Measurements from ENCODE around the gene MGAT5. TPM values are rescaled to one million over a fixed set of nuclear protein-coding genes. Genes with fewer than 3 reads are reported as not detected.

The MGAT5 gene
- total RNA-seq, 4 donors from 2014 or later = 16.3 to 37.8 (median 32.5) TPM

- TF ChIP-seq CTCF (IDR thresholded peaks at IDR 0.05) = no peak
- no peak for TF ChIP-seq POLR2A (IDR thresholded peaks at IDR 0.05)
- H3K4me3 ChIP-seq (ENCODE audit: low read depth, poor library complexity, severe bottlenecking) = no peak overlapping the region
- 91 to 92% methylated on average over 3 of the region's 3 CpGs for WGBS, 2 donors
- intact Hi-C loops (cut with DNase I; ENCODE audit: low total_unique reads) = no loop called here
- DNase-seq (ENCODE audit: low spot score in 2 of 2) = no peak
Measured at GRCh38 chr2:134341476-134341875, 87.6 kb downstream of the MGAT5 start.

DNA sequence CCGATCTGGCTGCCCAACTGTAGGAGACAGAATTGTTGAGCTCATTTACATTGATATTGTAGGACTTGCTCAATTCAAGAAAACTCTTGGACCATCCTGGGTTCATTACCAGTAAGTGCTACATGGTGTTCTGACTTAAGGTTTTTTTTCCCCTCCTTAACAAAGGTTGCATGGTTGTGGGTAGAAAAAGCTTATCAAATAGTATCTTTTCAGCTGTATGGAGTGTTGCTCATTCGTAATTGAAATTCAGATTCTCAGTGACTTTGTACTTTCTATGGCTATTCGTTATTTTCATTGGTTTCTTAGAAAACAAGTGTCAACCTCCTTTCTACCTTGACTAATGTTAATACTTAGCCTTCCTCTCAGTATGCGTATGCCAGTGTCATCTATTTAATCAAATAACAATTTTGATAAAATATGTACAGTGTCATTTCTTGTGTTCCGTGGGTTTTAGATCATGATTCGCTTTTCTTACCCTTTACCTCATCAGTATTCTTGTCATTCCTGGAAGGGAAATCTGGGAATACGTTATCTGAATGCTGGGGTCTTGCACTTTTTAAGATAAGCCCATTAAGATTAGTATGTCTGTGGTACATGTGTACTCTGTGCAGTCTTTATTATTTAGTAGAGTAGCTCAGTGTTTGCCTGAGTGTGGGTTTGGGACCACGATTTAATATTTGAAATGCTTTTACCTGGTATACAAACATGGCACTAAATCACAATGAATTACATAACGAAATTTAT, 91.3 kb downstream of the MGAT5 start:
- TF ChIP-seq CTCF (IDR thresholded peaks at IDR 0.05) (no peak), POLR2A (IDR thresholded peaks at IDR 0.05) (no peak)
- no peak for DNase-seq (ENCODE audit: low spot score in 2 of 2)
- intact Hi-C loops (cut with DNase I; ENCODE audit: low total_unique reads) = no loop called here
- 96 to 98% methylated on average over 9 of the region's 9 CpGs for WGBS, 2 donors
- H3K4me3 ChIP-seq (ENCODE audit: low read depth, poor library complexity, severe bottlenecking) = no peak overlapping the region

GRCh38 chr2:134346141-134346540, 92.3 kb downstream of the MGAT5 start:
- intact Hi-C loops (cut with DNase I; ENCODE audit: low total_unique reads) = no loop called here
- no peak for DNase-seq (ENCODE audit: low spot score in 2 of 2)
- WGBS, 2 donors = 86 to 95% methylated on average over 4 of the region's 4 CpGs
- TF ChIP-seq POLR2A (IDR thresholded peaks at IDR 0.05) (no peak), CTCF (IDR thresholded peaks at IDR 0.05) (no peak)
- no peak overlapping the region for H3K4me3 ChIP-seq (ENCODE audit: low read depth, poor library complexity, severe bottlenecking)

GRCh38 chr2:134347756-134348155, 93.9 kb downstream of the MGAT5 start:
- intact Hi-C loops (cut with DNase I; ENCODE audit: low total_unique reads) = no loop called here
- no peak overlapping the region for H3K4me3 ChIP-seq (ENCODE audit: low read depth, poor library complexity, severe bottlenecking)
- 57 to 73% methylated on average over 3 of the region's 3 CpGs for WGBS, 2 donors
- TF ChIP-seq CTCF (IDR thresholded peaks at IDR 0.05) (no peak), POLR2A (IDR thresholded peaks at IDR 0.05) (no peak)
- no peak for DNase-seq (ENCODE audit: low spot score in 2 of 2)

- 88 to 91% methylated on average over 4 of the region's 4 CpGs for WGBS, 2 donors
- no peak for TF ChIP-seq POLR2A (IDR thresholded peaks at IDR 0.05)
- no peak for TF ChIP-seq CTCF (IDR thresholded peaks at IDR 0.05)
- intact Hi-C loops (cut with DNase I; ENCODE audit: low total_unique reads) = no loop called here
- no peak overlapping the region for H3K4me3 ChIP-seq (ENCODE audit: low read depth, poor library complexity, severe bottlenecking)
- DNase-seq (ENCODE audit: low spot score in 2 of 2) = no peak
Measured at GRCh38 chr2:134348239-134348638, 94.4 kb downstream of the MGAT5 start.

DNA sequence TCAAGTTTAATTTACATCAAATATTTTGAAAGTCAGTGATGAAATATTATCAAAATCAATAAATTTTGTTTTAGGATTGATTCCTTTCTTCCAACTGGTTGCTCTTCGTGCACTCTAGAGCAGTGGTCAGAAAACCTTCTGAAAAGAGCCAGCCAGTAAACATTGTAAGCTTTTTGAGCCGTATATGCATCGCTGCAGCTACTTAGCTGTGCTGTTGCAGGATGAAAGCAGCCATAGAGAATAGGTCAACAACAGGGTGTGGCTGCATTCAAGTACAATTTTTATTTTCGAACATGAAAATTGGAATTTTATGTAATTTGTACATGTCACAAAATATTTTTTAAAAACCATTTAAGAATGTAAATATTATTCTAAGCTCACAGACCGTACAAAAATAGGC, 94.9 kb downstream of the MGAT5 start:
- H3K4me3 ChIP-seq (ENCODE audit: low read depth, poor library complexity, severe bottlenecking) = no peak overlapping the region
- 66 to 75% methylated on average over 5 of the region's 5 CpGs for WGBS, 2 donors
- TF ChIP-seq POLR2A (IDR thresholded peaks at IDR 0.05) (no peak), CTCF (IDR thresholded peaks at IDR 0.05) (no peak)
- intact Hi-C loops (cut with DNase I; ENCODE audit: low total_unique reads) = no loop called here
- no peak for DNase-seq (ENCODE audit: low spot score in 2 of 2)
